ENCODE results near the gene PYM1. TPM values are rescaled to one million over a fixed set of nuclear protein-coding genes. Genes with fewer than 3 reads are reported as not detected.

PYM1 gene
- total and polyA plus RNA-seq, 10 donors, result 26.7 to 54.0 (median 37.8) TPM

- no peak for DNase-seq
- Histone ChIP-seq H3K4me3 (no peak overlapping the region), H3K4me1 (peaks cover 12 to 54% (median 37%) of the 10 kb centered on the region in 6 donors), H3K27me3 (replicated peaks in 1 of 7) (no peaks in the 10 kb centered on the region), H3K36me3 (peaks cover 0 to 37% (median 2%) of the 10 kb centered on the region in 6 donors), H3K9me3 (no peaks in the 10 kb centered on the region), H3K27ac (no peak overlapping the region)
- intact Hi-C loops (cut with DNase I; ENCODE audit: low total_unique reads), result no loop called here
- TF ChIP-seq POLR2A (IDR thresholded peaks at IDR 0.05) (no peak), POLR2AphosphoS5 (IDR thresholded peaks at IDR 0.05) (no peak), CTCF (IDR thresholded peaks at IDR 0.05 in 8 of 11, conservative IDR thresholded peaks at IDR 0.05 in 3 of 11) (no peak)
- WGBS, 5 donors, result 79 to 89% (median 83%) methylated on average over 4 of the region's 4 CpGs
Measured at GRCh38 chr12:55969356-55969755, 41.7 kb upstream of the PYM1 start.

DNA sequence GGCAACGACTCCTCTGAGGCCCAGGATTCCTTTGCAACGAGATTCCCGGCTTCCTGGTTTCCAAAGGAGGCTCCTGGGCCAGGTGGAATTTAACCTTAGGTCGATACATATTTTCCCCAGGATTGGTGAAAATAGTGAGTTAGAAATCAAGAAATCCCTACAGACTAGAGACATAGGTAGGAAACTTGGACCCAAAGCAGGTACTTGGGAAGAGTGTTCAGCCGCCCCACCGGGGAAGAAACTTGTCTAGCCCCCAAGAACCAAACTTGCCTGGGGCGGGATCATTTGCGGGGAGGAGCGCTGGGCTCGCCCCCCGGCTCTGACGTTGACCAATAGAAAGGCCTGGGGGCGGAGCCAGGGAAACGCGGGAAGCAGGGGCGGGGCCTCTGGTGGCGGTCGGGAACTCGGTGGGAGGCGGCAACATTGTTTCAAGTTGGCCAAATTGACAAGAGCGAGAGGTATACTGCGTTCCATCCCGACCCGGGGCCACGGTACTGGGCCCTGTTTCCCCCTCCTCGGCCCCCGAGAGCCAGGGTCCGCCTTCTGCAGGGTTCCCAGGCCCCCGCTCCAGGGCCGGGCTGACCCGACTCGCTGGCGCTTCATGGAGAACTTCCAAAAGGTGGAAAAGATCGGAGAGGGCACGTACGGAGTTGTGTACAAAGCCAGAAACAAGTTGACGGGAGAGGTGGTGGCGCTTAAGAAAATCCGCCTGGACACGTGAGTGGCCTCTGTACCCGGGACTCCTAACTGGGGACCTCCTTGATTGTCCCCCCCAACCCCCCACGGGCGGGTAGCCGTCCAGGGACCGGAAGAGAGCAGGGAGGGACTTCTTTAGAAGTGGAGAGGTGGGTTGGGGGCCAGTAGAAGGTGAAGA lies 39.0 kb upstream of the PYM1 start, which contains the start of gene CDK2:
Gene CDK2, plus strand, starts transcription at position 423 of the 874 bp plus-strand sequence. Its CDS starts 179 bp downstream, at position 602.
- peak; percentile 95 for DNase-seq
- no peak for TF ChIP-seq CTCF (IDR thresholded peaks at IDR 0.05 in 8 of 11, conservative IDR thresholded peaks at IDR 0.05 in 3 of 11)
- peak in 1 of 3 donors; percentile 16 for TF ChIP-seq POLR2A (IDR thresholded peaks at IDR 0.05)
- TF ChIP-seq POLR2AphosphoS5 (IDR thresholded peaks at IDR 0.05), result peak; percentile 85 to 92 (median 90)
- H3K27me3 ChIP-seq (replicated peaks in 1 of 7), result no peaks in the 10 kb centered on the region
- no peaks in the 10 kb centered on the region for H3K9me3 ChIP-seq
- intact Hi-C loops (cut with DNase I; ENCODE audit: low total_unique reads), result no loop called here
- peaks cover 6 to 38% (median 25%) of the 10 kb centered on the region in 6 donors for H3K4me1 ChIP-seq
- WGBS, 5 donors, result 0 to 1% (median 0%) methylated on average over 43 to 45 of the region's 45 CpGs
- peak within 1 kb of the TSS; percentile 51 to 92 (median 88) for H3K27ac ChIP-seq
- peak within 1 kb of the TSS; percentile 59 to 96 (median 76) for H3K4me3 ChIP-seq
- peaks cover 0 to 34% (median 2%) of the 10 kb centered on the region in 6 donors for H3K36me3 ChIP-seq

- peak within 1 kb of the TSS; percentile 51 to 92 (median 88) for H3K27ac ChIP-seq
- H3K9me3 ChIP-seq, result no peaks in the 10 kb centered on the region
- intact Hi-C loops (cut with DNase I; ENCODE audit: low total_unique reads), result no loop called here
- no peak for DNase-seq
- H3K27me3 ChIP-seq (replicated peaks in 1 of 7), result no peaks in the 10 kb centered on the region
- peaks cover 6 to 38% (median 25%) of the 10 kb centered on the region in 6 donors for H3K4me1 ChIP-seq
- peak within 1 kb of the TSS; percentile 59 to 96 (median 76) for H3K4me3 ChIP-seq
- H3K36me3 ChIP-seq, result peaks cover 0 to 27% (median 2%) of the 10 kb centered on the region in 6 donors
- WGBS, 5 donors, result 6 to 25% (median 12%) methylated on average over 4 of the region's 4 CpGs
- TF ChIP-seq POLR2AphosphoS5 (IDR thresholded peaks at IDR 0.05), result no peak
- no peak for TF ChIP-seq CTCF (IDR thresholded peaks at IDR 0.05 in 8 of 11, conservative IDR thresholded peaks at IDR 0.05 in 3 of 11)
- TF ChIP-seq POLR2A (IDR thresholded peaks at IDR 0.05), result no peak
Measured at GRCh38 chr12:55965941-55966407, 38.3 kb upstream of the PYM1 start, which contains the start of gene PMEL. Gene PMEL, minus strand, starts transcription at chr12:55966042. Its CDS starts 31 bp downstream, at chr12:55966011.

DNA sequence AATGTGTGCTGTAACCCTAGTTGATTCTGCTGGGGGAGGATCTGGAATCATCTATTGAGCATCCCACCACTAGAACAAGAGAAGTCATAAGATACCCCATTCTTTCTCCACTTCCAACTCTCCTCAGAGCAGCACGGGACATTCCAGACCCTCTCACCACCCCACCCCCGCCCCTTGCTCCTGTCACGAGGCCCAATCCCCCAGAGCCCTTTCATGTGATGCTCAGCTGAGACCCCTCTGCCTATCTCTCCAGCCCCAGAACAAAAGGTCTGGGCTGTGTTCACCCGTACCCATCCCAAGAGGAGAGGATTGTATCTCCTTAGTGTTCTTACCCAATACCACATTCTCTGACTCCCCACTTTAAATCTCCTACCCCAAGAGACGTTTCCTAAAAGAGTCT lies 37.5 kb upstream of the PYM1 start:
- Histone ChIP-seq H3K4me1 (peaks cover 6 to 38% (median 25%) of the 10 kb centered on the region in 6 donors), H3K9me3 (no peaks in the 10 kb centered on the region), H3K27ac (no peak overlapping the region), H3K36me3 (peaks cover 0 to 20% (median 0%) of the 10 kb centered on the region in 6 donors), H3K27me3 (replicated peaks in 1 of 7) (no peaks in the 10 kb centered on the region), H3K4me3 (no peak overlapping the region)
- TF ChIP-seq POLR2A (IDR thresholded peaks at IDR 0.05) (no peak), POLR2AphosphoS5 (IDR thresholded peaks at IDR 0.05) (no peak), CTCF (IDR thresholded peaks at IDR 0.05 in 8 of 11, conservative IDR thresholded peaks at IDR 0.05 in 3 of 11) (no peak)
- intact Hi-C loops (cut with DNase I; ENCODE audit: low total_unique reads), result no loop called here
- DNase-seq, result no peak
- 78 to 93% (median 85%) methylated on average over 5 of the region's 5 CpGs for WGBS, 5 donors
